Measurements from ENCODE around the gene S100A7.
"Not testable (repeated sequence)": the region's sequence is repeated elsewhere in the genome, so short reads cannot be mapped to it uniquely, and the experiment has no call there.

S100A7 gene

GRCh38 chr1:153475282-153475681 lies 14.8 kb upstream of the S100A7 start:
- no peak for DNase-seq

- DNase-seq = no peak
These were observed 13.9 kb upstream of the S100A7 start for GRCh38 chr1:153474347-153474746.

GRCh38 chr1:153470707-153471106 lies 10.3 kb upstream of the S100A7 start:
- DNase-seq = no peak

- no peak for DNase-seq
These were observed 6.5 kb upstream of the S100A7 start for GRCh38 chr1:153466908-153467307.

GRCh38 chr1:153465811-153466636 lies 5.6 kb upstream of the S100A7 start:
- DNase-seq = peak; percentile 49 to 53

GRCh38 chr1:153462741-153463140 lies 2.3 kb upstream of the S100A7 start:
- DNase-seq = not testable (repeated sequence)

GRCh38 chr1:153459655-153460054 lies 796 bp downstream of the S100A7 start:
- no peak for DNase-seq

- DNase-seq = no peak
These were observed 4.1 kb downstream of the S100A7 start for GRCh38 chr1:153456396-153456795.

- DNase-seq = not testable (repeated sequence)
These were observed 11.6 kb downstream of the S100A7 start for GRCh38 chr1:153448851-153449250.

GRCh38 chr1:153447498-153448170 lies 12.8 kb downstream of the S100A7 start:
- DNase-seq = no peak

GRCh38 chr1:153444078-153444477 lies 16.4 kb downstream of the S100A7 start:
- DNase-seq = no peak

- DNase-seq = no peak
These were observed 17.0 kb downstream of the S100A7 start for GRCh38 chr1:153443486-153443885.

- no peak for DNase-seq
These were observed 19.2 kb downstream of the S100A7 start for GRCh38 chr1:153441238-153441755.

GRCh38 chr1:153439273-153439672 lies 21.2 kb downstream of the S100A7 start:
- no peak for DNase-seq

- no peak for DNase-seq
These were observed 21.9 kb downstream of the S100A7 start for GRCh38 chr1:153438599-153438998.

- no peak for DNase-seq
These were observed 23.2 kb downstream of the S100A7 start for GRCh38 chr1:153437236-153437635.

- no peak for DNase-seq
These were observed 25.6 kb downstream of the S100A7 start for GRCh38 chr1:153434746-153435455.

GRCh38 chr1:153432874-153433681 lies 27.4 kb downstream of the S100A7 start:
- DNase-seq = no peak

GRCh38 chr1:153431928-153432327 lies 28.5 kb downstream of the S100A7 start:
- DNase-seq = no peak

GRCh38 chr1:153431427-153431826 lies 29.0 kb downstream of the S100A7 start:
- DNase-seq = no peak

- DNase-seq = no peak
These were observed 29.4 kb downstream of the S100A7 start for GRCh38 chr1:153431002-153431401.

- no peak for DNase-seq
These were observed 29.9 kb downstream of the S100A7 start for GRCh38 chr1:153430561-153430960.

- no peak for DNase-seq
These were observed 30.3 kb downstream of the S100A7 start for GRCh38 chr1:153430166-153430553.
